Duodenal mucosa (tissue), 2 donors: Measurements from ENCODE around the gene NIT1.

Source experiments
- H3K27ac ChIP-seq: one replicate; pipeline ENCODE4 v1.7.0; 2013; ENCODE audit warnings: low read depth, low read length
- H3K27me3 ChIP-seq, 2 donors: one replicate each; pipeline ENCODE4 v1.7.0; 2013; ENCODE audit warnings: low read length in 2 of 2, control low read depth in 1 of 2; ENCODE audit not compliant: insufficient read depth in 2 of 2, control insufficient read depth in 1 of 2
- H3K36me3 ChIP-seq, 2 donors: one replicate each; pipeline ENCODE4 v1.7.0; 2013; ENCODE audit warnings: low read length in 2 of 2, control low read depth in 1 of 2; ENCODE audit not compliant: insufficient read depth in 2 of 2, control insufficient read depth in 1 of 2
- H3K4me1 ChIP-seq, 2 donors: one replicate each; pipeline ENCODE4 v1.7.0; 2013; ENCODE audit warnings: low read length in 2 of 2, control low read depth in 1 of 2; ENCODE audit not compliant: insufficient read depth in 2 of 2, control insufficient read depth in 1 of 2
- H3K4me3 ChIP-seq, 2 donors: one replicate each; pipeline ENCODE4 v1.7.0; 2013; ENCODE audit warnings: low read length in 2 of 2, low read depth in 1 of 2
- H3K9ac ChIP-seq, 2 donors: one replicate each; pipeline ENCODE4 v1.7.0; 2013; ENCODE audit warnings: low read length in 2 of 2, low read depth in 1 of 2
- H3K9me3 ChIP-seq, 2 donors: one replicate each; pipeline ENCODE4 v1.7.0; 2013; ENCODE audit warnings: low read length in 2 of 2, control low read depth in 1 of 2; ENCODE audit not compliant: control insufficient read depth in 1 of 2

Gene NIT1

GRCh38 chr1:161094481-161094880 is 23.4 kb upstream of the NIT1 start:
- Histone ChIP-seq H3K27me3 (no peaks in the 10 kb centered on the region), H3K9me3 (no peaks in the 10 kb centered on the region), H3K4me1 (peaks cover 4 to 25% of the 10 kb centered on the region in 2 donors), H3K4me3 (no peak overlapping the region), H3K27ac (no peak overlapping the region), H3K36me3 (peaks cover 0 to 2% of the 10 kb centered on the region in 2 donors), H3K9ac (no peak overlapping the region)

GRCh38 chr1:161095230-161095629 is 22.7 kb upstream of the NIT1 start:
- H3K36me3 ChIP-seq = peaks cover 5 to 9% of the 10 kb centered on the region in 2 donors
- no peak overlapping the region for H3K27ac ChIP-seq
- H3K27me3 ChIP-seq = no peaks in the 10 kb centered on the region
- peaks cover 0 to 22% of the 10 kb centered on the region in 2 donors for H3K4me1 ChIP-seq
- no peak overlapping the region for H3K9ac ChIP-seq
- H3K4me3 ChIP-seq = no peak overlapping the region
- H3K9me3 ChIP-seq = no peaks in the 10 kb centered on the region

- Histone ChIP-seq H3K4me1 (peaks cover 0 to 22% of the 10 kb centered on the region in 2 donors), H3K4me3 (no peak overlapping the region), H3K9me3 (no peaks in the 10 kb centered on the region), H3K27ac (no peak overlapping the region), H3K9ac (no peak overlapping the region), H3K27me3 (no peaks in the 10 kb centered on the region), H3K36me3 (peaks cover 9 to 14% of the 10 kb centered on the region in 2 donors)
Observed at GRCh38 chr1:161096015-161096414, 21.9 kb upstream of the NIT1 start.

GRCh38 chr1:161096530-161096929 is 21.4 kb upstream of the NIT1 start:
- Histone ChIP-seq H3K9ac (no peak overlapping the region), H3K36me3 (peaks cover 9 to 19% of the 10 kb centered on the region in 2 donors), H3K4me3 (no peak overlapping the region), H3K27ac (no peak overlapping the region), H3K9me3 (no peaks in the 10 kb centered on the region), H3K27me3 (no peaks in the 10 kb centered on the region), H3K4me1 (peaks cover 0 to 22% of the 10 kb centered on the region in 2 donors)

- Histone ChIP-seq H3K4me1 (peaks cover 0 to 22% of the 10 kb centered on the region in 2 donors), H3K27me3 (no peaks in the 10 kb centered on the region), H3K9me3 (no peaks in the 10 kb centered on the region)
Observed at GRCh38 chr1:161098210-161099068, 19.5 kb upstream of the NIT1 start, which contains the start of gene KLHDC9. TSS of gene KLHDC9 (plus strand) at chr1:161098361. CDS start at chr1:161098536, 175 bp downstream.

GRCh38 chr1:161099090-161099802 is 18.7 kb upstream of the NIT1 start:
- Histone ChIP-seq H3K27ac (no peak overlapping the region), H3K27me3 (no peaks in the 10 kb centered on the region), H3K9ac (no peak overlapping the region), H3K36me3 (peaks cover 16 to 27% of the 10 kb centered on the region in 2 donors), H3K9me3 (no peaks in the 10 kb centered on the region), H3K4me1 (peaks cover 0 to 22% of the 10 kb centered on the region in 2 donors), H3K4me3 (peak overlapping the region; percentile 77 to 94)

More at GRCh38 chr1:161098210-161099068, 19.5 kb upstream of the NIT1 start, which contains the start of gene KLHDC9:
- Histone ChIP-seq H3K4me3 (peak within 1 kb of the TSS; percentile 77 to 94), H3K27ac (no peak within 1 kb of the TSS), H3K9ac (peak within 1 kb of the TSS; percentile 70 to 81), H3K36me3 (peaks cover 16 to 27% of the 10 kb centered on the region in 2 donors)

GRCh38 chr1:161100556-161100955 is 17.3 kb upstream of the NIT1 start:
- H3K4me3 ChIP-seq = no peak overlapping the region
- H3K9me3 ChIP-seq = no peaks in the 10 kb centered on the region
- H3K36me3 ChIP-seq = peaks cover 16 to 27% of the 10 kb centered on the region in 2 donors
- peaks cover 0 to 22% of the 10 kb centered on the region in 2 donors for H3K4me1 ChIP-seq
- no peak overlapping the region for H3K9ac ChIP-seq
- H3K27ac ChIP-seq = no peak overlapping the region
- no peaks in the 10 kb centered on the region for H3K27me3 ChIP-seq

- Histone ChIP-seq H3K9me3 (no peaks in the 10 kb centered on the region), H3K27me3 (no peaks in the 10 kb centered on the region), H3K36me3 (peaks cover 7 to 25% of the 10 kb centered on the region in 2 donors), H3K4me1 (no peaks in the 10 kb centered on the region), H3K27ac (no peak overlapping the region), H3K4me3 (no peak overlapping the region), H3K9ac (no peak overlapping the region)
Observed at GRCh38 chr1:161106431-161106830, 11.5 kb upstream of the NIT1 start.

GRCh38 chr1:161111117-161111516 is 6.8 kb upstream of the NIT1 start:
- no peak overlapping the region for H3K9ac ChIP-seq
- peaks cover 5 to 29% of the 10 kb centered on the region in 2 donors for H3K4me1 ChIP-seq
- H3K27me3 ChIP-seq = no peaks in the 10 kb centered on the region
- H3K4me3 ChIP-seq = no peak overlapping the region
- peaks cover 0 to 25% of the 10 kb centered on the region in 2 donors for H3K36me3 ChIP-seq
- no peak overlapping the region for H3K27ac ChIP-seq
- H3K9me3 ChIP-seq = no peaks in the 10 kb centered on the region

GRCh38 chr1:161111527-161111926 is 6.4 kb upstream of the NIT1 start:
- H3K4me3 ChIP-seq = no peak overlapping the region

More at GRCh38 chr1:161111527-161111926, 6.4 kb upstream of the NIT1 start:
- H3K36me3 ChIP-seq = peaks cover 0 to 25% of the 10 kb centered on the region in 2 donors
- no peaks in the 10 kb centered on the region for H3K27me3 ChIP-seq
- no peaks in the 10 kb centered on the region for H3K9me3 ChIP-seq
- no peak overlapping the region for H3K9ac ChIP-seq
- no peak overlapping the region for H3K27ac ChIP-seq
- peaks cover 9 to 33% of the 10 kb centered on the region in 2 donors for H3K4me1 ChIP-seq
